Amniotic epithelial cell (primary cell): ENCODE results near the gene MTA3.
"Not testable (repeated sequence)": the region's sequence is repeated elsewhere in the genome, so short reads cannot be mapped to it uniquely, and the experiment has no call there.

Experiments used
- DNase-seq: peaks from one replicate; pipeline ENCODE4 v3.0.0-alpha.2; 2010; ENCODE audit warnings: low read depth

MTA3 gene

GRCh38 chr2:42568401-42569115, at the start of gene MTA3:
Gene MTA3, plus strand, starts transcription at chr2:42568632. Its CDS starts 114 bp downstream, at chr2:42568746.
- no peak for DNase-seq

DNA sequence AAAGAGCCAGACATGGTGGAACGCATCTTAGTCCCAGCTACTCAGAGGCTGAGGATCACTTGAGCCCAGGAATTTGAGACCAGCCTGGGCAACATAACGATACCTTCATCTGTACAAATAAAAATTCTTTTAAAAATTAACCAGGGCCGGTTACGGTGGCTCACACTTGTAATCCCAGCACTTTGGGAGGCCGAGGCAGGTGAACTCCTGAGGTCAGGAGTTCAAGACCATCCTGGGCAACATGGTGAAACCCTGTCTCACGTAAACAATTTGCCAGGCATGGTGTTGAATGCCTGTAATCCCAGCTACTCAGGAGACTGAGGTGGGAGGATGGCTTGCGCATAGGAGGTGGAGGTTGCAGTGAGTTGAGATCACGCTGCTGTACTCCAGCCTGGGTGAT, 48.8 kb upstream of the MTA3 start:
- DNase-seq: peak; percentile 43

- no peak for DNase-seq
Observed at GRCh38 chr2:42522035-42522434, 46.4 kb upstream of the MTA3 start.

DNA sequence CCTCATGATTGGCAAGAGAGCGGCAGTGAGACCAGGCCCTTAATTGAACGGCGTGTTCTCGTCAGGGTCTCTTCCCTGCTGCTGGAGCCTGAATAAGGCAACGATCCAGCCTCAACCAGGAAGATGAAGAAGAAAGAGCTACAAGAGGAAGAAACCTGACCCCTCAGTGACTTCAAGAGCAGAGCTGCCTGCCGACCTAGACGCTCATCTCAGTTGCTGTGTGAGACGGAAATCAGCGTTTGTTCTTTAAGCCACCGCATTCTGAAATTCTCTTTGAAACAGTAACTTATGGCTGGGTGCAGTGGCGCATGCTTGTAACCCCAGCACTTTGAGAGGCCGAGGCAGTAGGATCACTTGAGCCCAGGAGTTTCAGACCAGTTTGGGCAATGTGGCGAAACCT, 45.1 kb upstream of the MTA3 start:
- no peak for DNase-seq

DNA sequence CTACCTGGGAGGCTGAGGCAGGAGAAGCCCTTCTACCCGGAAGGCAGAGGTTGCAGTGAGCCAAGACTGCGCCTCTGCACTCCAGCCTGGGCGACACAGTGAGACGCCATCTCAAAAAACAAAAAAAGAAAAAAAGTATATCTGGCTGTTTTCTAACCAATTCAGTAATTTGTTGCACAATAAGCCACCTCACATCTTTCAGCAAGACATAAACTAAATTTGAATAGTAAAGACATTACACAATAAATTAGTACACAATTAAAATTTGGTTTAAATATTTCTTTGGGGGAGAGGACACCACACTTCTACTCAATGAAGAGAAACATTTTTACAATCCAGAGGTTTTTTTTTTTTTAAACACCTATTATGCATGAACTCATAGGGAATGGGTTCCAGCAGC, 36.0 kb upstream of the MTA3 start:
- DNase-seq: no peak

GRCh38 chr2:42537493-42537892, 30.9 kb upstream of the MTA3 start:
- no peak for DNase-seq

DNA sequence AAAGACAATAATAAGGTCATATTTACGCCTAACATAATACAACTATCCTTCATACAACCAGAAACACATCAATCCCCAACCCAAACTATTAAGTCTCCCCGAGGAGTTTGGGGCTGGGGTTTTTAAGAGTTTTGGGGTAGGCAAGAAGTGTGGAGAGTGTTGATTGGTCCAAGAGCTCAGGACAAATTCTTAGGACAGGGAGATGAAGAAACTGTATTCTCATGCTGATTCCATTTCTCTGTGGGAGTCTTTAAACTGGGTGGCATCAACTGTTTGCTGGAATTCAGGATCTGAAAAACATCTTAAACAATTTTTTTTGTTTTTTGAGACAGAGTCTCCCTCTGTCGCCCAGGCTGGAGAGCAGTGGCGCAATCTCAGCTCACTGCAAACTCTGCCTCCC, 25.6 kb upstream of the MTA3 start:
- DNase-seq: no peak

GRCh38 chr2:42545023-42545721, 23.3 kb upstream of the MTA3 start:
- DNase-seq: no peak

GRCh38 chr2:42545841-42546390, 22.5 kb upstream of the MTA3 start:
- DNase-seq: no peak

DNA sequence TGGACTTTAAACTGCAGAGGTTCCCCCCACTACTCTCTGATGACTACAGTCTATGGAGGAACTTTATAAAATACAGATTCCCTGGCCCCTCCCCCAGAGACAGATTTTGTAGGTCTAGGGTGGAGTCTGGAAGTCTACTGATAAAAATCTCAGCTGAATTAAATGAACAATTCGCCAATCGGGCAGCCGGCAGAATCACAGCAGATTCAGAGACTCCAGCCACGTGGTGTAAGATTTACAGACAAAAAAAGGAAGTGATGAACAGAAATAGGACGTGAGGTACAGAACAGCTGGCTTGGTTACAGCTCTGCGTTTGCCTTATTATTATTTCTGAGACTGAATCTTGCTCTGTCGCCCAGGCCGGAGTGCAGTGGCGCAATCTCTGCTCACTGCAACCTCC, 21.4 kb upstream of the MTA3 start:
- DNase-seq: no peak

DNA sequence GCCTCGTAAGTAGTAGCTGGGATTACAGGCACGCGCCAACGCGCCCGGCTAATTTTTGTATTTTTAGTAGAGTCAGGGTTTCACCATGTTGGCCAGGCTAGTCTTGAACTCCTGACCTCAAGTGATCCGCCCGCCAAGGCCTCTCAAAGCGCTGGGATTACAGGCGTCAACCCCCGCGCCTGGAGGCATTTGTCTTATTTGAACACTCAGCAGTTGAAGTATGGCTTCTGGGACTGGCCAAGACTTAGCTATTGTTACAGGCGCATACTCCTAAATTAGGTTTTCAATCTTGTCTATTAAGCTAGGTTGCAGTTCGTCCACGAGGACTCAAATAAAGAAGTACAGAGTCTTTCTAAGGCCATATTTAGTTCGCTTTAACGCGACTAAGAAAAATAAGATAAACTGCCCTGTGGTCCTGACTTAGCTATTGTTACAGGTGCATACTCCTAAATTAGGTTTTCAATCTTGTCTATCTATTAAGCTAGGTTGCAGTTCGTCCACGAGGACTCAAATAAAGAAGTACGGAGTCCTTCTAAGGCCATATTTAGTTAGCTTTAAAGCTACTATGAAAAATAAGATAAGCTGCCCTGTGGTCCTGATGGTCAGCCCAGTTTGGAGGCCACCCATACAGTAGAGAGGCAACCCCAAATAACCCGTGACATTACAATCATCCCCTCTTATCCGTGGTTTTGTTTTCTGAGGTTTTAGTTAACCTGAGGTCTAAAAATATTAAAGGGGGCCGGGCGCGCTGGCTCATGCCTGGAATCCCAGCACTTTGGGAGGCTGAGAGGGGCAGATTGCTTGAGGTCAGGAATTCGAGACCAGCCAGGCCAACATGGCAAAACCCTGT, 20.8 kb upstream of the MTA3 start:
- no peak for DNase-seq

- DNase-seq: no peak
Observed at GRCh38 chr2:42550870-42551269, 17.6 kb upstream of the MTA3 start.

GRCh38 chr2:42554392-42554791, 14.0 kb upstream of the MTA3 start:
- DNase-seq: no peak

DNA sequence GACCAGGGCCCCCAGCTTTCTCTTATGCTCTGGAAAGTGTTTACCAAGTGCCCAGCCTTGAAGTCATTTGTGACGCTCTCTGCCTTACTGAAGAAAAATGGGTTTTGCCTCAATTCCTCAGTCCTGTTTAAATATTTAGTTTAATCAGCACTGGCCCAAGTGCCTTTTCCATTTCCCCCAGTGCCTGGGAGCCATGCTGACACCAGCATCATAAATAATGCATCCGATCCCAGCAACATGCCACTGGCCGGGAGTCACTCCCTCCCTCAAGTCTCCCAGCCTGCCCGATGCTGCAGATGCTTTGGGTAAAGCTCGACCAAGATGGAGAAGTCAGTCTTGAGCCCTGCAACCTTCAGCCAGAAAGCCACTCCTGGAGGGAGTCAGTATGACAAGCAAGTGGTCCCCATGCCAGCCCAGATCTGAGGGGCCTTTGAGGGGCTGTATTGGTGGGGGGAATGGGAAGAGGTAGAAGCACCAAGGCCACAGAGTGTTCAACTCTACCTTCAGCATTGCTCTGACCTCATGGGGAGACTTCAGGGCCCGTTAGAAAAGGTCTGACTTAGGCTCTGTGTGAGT, 12.0 kb upstream of the MTA3 start:
- no peak for DNase-seq

GRCh38 chr2:42557306-42557705, 11.1 kb upstream of the MTA3 start:
- no peak for DNase-seq

GRCh38 chr2:42558827-42559226, 9.6 kb upstream of the MTA3 start:
- DNase-seq: no peak

GRCh38 chr2:42560133-42560532, 8.3 kb upstream of the MTA3 start:
- not testable (repeated sequence) for DNase-seq

DNA sequence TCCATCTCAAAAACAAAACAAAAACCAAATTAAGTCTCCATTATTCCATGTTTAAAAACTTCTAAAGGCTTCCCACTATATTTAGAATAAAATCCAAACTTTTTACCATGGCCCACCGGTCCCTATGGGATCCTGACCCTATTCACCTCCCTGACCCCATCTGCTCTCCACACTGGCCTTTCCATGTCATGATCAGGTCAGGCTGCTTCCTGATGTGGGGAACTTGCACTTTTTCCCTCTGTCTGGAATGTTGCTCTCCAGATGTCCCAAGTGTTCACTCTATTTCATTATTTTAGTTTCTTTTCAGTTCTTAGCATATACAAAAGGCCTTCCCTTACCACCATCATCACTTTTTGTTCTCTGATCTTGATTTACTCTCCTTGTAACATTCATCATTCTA, 7.5 kb upstream of the MTA3 start:
- DNase-seq: no peak

DNA sequence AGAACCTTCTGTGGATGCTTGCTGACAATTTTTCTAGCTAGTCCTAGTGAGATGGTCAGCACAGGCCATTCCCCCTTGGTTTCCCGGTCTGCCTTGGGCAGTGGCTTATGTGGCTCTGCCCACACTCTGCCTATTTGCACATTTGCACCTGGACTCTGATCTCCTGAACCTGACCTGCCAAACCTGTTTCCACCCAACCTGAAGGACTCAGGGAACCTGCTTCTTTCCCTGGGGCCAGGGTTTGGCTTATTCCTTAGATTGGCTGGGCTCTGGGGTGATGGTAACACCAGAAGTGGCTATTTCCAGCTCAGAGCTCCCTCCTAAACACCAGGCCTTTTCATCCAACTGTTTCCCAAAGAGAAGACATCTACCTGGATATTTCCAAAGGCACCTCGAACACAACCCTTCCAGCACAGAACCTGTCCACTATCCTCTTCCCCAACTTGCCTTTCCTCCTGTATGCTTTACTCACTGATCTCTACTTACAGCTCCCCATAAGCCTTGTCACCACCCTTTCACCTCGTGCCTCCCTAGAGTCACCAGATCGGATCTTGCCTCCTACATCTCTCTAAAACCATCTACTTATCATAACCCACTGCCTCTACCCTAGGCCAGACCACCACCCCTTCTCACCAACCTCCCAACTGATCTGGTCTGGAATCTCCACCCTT, 5.8 kb upstream of the MTA3 start:
- DNase-seq: no peak

DNA sequence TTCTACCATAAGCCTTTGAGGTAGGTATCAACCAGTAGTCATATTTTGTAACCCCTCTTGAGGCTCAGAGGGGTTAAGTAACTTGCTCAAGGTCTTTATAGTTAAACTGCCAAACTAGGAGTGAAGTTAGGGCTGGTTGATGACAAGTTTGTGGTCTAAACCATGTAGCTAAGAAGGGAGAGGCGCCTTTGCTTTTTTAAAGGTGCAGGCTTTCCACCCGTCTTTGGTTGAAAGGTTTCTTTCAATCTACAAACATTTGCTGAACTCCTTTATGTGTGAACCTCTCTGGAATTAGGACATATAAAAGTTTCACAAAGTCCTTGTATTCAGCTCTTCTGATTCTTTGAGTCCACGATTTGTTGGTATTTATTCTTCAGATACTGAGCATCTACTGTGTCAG, 2.4 kb upstream of the MTA3 start:
- DNase-seq: no peak

GRCh38 chr2:42566837-42567321, 1.6 kb upstream of the MTA3 start:
- DNase-seq: peak; percentile 19

GRCh38 chr2:42567364-42567763, 1.1 kb upstream of the MTA3 start:
- DNase-seq: peak; percentile 77
